GM21423 (cell line): ENCODE results near the gene SSTR4.
"Not testable (repeated sequence)": the region's sequence is repeated elsewhere in the genome, so short reads cannot be mapped to it uniquely, and the experiment has no call there.

Experiments used
- ATAC-seq: cut with Tn5 transposase; IDR thresholded peaks from one replicate; pipeline ENCODE4 v1.9.1; 2021; ENCODE audit warnings: mild to moderate bottlenecking, moderate library complexity; ENCODE audit not compliant: unreplicated experiment

SSTR4 gene

GRCh38 chr20:23018432-23018831, 16.7 kb upstream of the SSTR4 start:
- no peak for ATAC-seq

GRCh38 chr20:23018941-23019340, 16.2 kb upstream of the SSTR4 start:
- no peak for ATAC-seq

DNA sequence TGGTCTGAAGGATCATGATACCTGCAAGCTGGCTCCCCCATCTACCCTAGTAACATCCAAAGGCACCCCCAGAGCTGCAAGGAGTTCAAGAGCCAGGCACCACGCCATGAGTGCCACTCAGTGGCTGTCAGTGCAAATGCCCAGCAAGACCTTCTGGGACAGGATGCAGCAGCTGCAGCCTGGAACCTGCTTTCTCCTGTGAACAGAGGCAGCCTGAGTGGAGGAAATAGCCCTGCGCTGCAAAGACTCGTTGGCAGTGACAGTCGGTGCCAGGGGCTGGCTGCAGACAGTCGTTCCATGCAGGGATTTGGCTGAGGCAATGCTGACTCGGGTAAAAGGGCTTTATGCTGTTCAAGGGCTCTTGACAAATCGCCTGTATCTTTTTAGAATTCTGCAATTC, 15.7 kb upstream of the SSTR4 start:
- ATAC-seq: no peak

GRCh38 chr20:23020230-23021018, 14.7 kb upstream of the SSTR4 start:
- no peak for ATAC-seq

DNA sequence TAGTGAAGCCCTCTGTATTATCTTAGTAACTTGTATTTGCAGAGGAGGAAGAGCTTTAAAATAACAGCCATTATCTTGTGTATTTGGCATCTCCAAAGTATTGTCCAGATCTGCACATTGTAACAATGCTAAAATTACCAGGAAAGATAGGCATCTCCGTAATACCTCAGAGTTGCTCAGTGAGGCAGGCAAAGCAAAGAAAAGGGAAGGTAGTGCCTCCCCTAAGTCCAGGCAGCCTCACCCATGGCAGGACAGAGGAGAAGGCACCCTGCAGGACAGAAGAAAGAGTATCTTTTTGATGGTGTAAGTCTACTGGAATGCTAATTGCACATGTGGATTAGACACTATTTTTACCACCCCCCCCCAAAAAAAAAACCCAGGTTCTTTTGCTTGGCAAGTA, 13.6 kb upstream of the SSTR4 start:
- no peak for ATAC-seq

GRCh38 chr20:23021951-23022350, 13.2 kb upstream of the SSTR4 start:
- no peak for ATAC-seq

GRCh38 chr20:23022849-23023248, 12.3 kb upstream of the SSTR4 start:
- no peak for ATAC-seq

DNA sequence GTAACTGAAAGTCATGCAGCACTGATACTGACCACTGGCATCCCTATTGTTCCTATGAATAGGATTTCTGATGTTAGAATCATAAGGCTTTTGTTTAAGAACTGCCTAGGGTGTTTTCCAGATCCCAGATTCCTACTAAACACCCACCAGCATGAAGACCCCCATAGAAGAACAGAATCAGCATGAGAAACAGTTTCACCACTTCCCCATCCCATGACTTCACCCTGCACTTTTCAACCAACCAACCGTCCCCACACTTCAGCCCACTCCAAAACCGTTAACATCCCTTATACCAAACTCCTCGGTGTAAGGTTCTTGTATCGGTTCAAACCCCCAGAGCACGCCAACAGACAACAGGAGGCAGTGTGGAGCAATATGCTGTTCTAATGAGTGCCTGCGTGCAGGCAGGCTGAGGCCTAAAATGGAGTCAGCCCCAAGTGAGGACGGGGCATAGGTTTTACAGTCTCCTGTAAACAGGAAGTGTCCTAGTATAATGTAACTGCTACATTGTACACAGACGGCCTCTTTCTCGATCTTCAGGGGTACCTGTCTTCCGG, 11.4 kb upstream of the SSTR4 start:
- ATAC-seq: no peak

- ATAC-seq: no peak
Measured at GRCh38 chr20:23024701-23025100, 10.4 kb upstream of the SSTR4 start.

GRCh38 chr20:23025503-23025902, 9.6 kb upstream of the SSTR4 start:
- ATAC-seq: not testable (repeated sequence)

- no peak for ATAC-seq
Measured at GRCh38 chr20:23027721-23028120, 7.4 kb upstream of the SSTR4 start.

GRCh38 chr20:23028392-23028791, 6.7 kb upstream of the SSTR4 start:
- ATAC-seq: no peak

DNA sequence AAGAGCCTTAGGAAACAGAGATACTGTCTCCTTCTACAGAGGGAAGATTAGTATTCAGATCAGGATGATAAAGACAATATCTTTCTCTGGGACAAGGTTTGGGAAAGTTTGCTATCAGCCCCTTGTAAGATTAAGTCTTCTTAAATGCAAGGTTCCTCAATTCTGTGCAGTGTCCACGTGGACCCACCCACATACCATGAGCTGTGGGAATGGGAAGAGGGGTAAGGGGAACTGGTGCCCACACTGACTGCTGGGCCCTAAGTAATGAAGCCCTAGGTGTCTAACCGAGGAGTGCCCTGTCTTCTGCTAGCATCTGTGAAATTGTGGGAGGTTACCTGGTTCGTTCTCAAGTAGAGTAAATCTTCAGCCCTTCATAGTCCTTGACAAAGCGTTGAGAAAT, 5.8 kb upstream of the SSTR4 start:
- no peak for ATAC-seq

DNA sequence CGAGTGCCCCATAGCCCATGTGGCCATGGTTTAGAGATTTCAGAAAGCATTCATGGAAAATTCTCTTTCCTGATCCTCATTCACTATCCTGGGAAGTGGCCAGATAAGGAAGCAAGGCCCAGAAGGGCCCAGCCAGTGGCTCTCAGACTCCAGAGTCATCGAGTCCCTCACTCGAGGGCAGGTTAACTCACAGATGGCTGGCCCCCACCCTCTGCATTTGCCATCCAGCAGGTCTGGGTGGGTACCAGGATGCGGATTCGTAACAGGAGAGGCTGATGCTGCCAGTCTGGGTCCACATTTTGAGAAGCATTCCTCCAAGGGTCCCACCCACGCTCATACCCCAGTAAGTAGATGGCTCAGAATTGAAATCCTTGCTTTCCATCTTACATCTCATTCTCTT, 3.8 kb upstream of the SSTR4 start:
- ATAC-seq: no peak

DNA sequence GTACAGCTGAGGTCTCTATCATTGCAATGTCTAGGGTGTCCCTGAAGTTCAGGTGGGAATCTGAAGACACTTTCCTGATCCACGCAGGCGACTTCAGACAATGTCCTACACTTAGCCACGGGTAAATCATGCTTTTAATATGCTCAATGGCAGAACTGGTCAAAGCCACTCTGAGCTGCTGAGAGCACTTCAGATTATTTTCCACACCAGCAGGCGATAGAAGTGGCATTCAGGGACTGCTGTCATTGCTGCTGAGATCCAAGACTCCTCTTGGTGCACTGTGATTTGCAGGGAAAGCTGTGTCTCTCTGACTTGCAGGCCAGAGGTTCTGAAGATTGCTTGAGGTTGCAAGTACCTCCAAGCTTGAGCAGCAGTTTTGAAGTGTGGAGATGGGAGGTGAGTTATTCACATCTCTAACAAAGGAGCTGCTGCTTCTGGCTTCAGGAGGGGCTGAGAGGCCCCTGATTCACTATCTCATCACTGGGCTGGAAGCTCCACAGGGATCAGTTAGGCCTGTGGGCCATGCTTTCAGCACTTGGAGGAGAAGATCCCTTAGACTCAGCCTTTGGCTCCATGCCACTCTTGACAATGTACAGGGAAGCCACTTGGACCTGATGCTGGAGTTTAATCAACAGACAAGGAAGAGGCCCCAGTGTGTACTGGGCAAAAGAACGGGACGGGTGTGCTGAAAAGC, 2.9 kb upstream of the SSTR4 start:
- no peak for ATAC-seq

- ATAC-seq: no peak
Measured at GRCh38 chr20:23032750-23033078, 2.4 kb upstream of the SSTR4 start.

DNA sequence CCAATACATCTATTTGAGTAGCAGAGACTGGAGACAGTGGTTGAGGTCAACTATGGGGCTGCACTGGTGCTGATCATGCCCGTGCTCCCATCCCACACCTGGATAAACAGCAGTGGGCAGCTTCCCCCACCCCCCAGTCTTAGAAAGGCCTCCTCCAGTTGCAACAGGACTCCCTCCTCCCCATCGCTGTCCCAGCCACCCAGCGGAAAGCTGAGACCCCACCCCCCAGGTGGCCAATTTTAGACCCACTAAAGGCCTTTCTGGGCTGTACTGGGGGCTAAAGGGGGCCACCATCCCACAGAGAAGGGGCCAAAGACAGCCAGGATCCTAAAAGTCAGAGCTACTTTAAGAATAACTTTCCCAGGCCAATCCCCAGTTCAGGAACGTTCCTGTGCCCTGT, 1.2 kb upstream of the SSTR4 start:
- no peak for ATAC-seq

DNA sequence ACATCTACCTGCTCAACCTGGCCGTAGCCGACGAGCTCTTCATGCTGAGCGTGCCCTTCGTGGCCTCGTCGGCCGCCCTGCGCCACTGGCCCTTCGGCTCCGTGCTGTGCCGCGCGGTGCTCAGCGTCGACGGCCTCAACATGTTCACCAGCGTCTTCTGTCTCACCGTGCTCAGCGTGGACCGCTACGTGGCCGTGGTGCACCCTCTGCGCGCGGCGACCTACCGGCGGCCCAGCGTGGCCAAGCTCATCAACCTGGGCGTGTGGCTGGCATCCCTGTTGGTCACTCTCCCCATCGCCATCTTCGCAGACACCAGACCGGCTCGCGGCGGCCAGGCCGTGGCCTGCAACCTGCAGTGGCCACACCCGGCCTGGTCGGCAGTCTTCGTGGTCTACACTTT, 619 bp downstream of the SSTR4 start:
- ATAC-seq: no peak

GRCh38 chr20:23036371-23036770, 1.3 kb downstream of the SSTR4 start:
- ATAC-seq: no peak

DNA sequence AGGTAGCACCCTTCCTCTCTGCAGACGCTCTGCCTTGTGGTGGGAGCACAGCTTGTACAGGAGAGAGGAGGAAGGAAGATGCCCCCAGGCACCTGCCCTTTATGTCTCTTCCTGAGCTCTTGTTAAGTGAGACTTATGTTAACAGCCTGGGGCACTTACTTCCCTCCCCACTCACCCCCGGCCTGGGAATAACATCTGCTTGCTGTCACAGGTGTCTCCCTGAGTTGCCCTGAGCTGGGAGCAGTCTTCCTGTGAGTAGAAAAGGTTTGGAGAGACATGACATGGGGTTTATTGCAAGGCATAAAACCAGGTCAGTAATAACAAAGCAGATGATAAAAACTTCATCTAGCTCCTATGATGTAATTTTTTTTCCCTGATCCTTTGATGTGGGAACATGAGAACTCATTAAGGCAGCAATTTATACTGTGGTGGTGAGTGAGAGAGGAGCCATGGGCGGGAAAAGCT, 1.9 kb downstream of the SSTR4 start:
- ATAC-seq: no peak

GRCh38 chr20:23039136-23039875, 4.2 kb downstream of the SSTR4 start:
- ATAC-seq: no peak
